ENCODE results near the gene CDC40. TPM values are rescaled to one million over a fixed set of nuclear protein-coding genes. Genes with fewer than 3 reads are reported as not detected.

CDC40 gene
- total RNA-seq = 10 to 100 TPM in 3 of 6 donors, 1 to 10 TPM in 3; 7.6 to 13.6 (median 10.1) TPM
- polyA plus RNA-seq = 1 to 10 TPM; 3.8 to 8.7 TPM

- ATAC-seq = peak; percentile 62 to 71 (median 68)
- intact Hi-C loops (cut with DNase I) = loop anchor here in 1 of 3 donors (5.0 kb wide), 1 partner anchor 212 kb away; no protein-coding TSS in a partner anchor
- peaks cover 8 to 33% (median 15%) of the 10 kb centered on the region in 3 donors for H3K4me1 ChIP-seq
- H3K27me3 ChIP-seq = no peaks in the 10 kb centered on the region
- no peak for TF ChIP-seq CTCF (IDR thresholded peaks at IDR 0.05)
- peak within 1 kb of the TSS; percentile 55 to 86 (median 80) for H3K4me3 ChIP-seq
- no peaks in the 10 kb centered on the region for H3K9me3 ChIP-seq
- no peak for FAIRE-seq
- H3K27ac ChIP-seq = peak within 1 kb of the TSS; percentile 64 to 78 (median 72)
- peak; percentile 54 to 80 (median 66) for DNase-seq
- H3K36me3 ChIP-seq = no peaks in the 10 kb centered on the region
- WGBS, 2 donors = 0 to 1% methylated on average over 28 of the region's 28 CpGs
Observed at GRCh38 chr6:110180228-110181008, at the start of gene CDC40. CDC40 (plus strand) TSS chr6:110180427; CDS start chr6:110180445, 18 bp downstream.

DNA sequence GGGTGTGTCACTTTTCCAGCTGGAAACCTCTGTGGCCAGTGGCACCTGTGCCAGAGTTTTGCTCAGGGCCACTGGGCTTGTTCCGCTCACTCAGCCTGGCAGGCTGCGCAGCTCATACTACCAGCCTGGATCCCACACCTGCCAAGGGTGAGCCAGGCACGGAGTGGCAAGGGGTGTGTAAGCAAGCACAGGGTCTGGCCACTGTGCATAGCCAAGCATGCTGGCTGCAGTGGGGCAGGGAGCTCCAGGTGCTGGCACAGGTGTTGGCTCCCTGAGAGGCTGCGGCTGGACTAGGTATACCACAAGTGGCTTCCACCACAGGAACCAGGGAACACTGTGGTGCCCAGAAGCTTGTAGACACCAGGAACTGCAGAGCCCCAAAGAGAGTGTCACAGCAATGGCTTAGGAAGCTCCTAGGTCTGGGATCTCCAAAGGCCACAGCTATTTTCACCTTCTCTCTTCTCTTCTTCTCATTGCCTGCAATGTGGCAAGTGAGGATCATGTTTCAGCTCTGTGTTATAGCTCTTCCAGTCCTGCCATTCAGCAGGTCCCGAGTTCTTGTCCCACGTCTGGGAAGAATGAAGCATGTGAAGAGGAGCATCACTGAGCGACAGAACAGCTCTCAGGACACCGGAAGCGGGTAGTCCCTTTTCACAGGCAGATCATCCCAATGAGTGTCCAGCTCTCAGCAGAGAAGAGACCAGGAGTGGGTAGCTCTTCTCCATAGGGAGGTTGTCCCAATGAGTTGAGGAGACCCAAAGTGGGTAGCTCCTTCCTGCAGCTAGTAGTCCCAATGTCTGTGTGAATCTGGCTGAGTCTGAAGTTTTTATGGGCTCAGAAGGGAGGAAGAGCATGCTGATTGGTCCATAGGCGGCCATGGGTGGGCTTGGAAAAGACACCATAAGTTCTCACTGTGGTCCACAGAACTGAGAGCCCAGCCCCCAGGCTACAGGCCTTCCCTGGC, 42.0 kb upstream of the CDC40 start:
- ATAC-seq = no peak
- Histone ChIP-seq H3K4me1 (no peaks in the 10 kb centered on the region), H3K27me3 (no peaks in the 10 kb centered on the region), H3K9me3 (no peaks in the 10 kb centered on the region), H3K4me3 (no peak overlapping the region), H3K36me3 (no peaks in the 10 kb centered on the region), H3K27ac (no peak overlapping the region)
- 94 to 96% methylated on average over 10 of the region's 10 CpGs for WGBS, 2 donors
- no peak for FAIRE-seq
- peak in 1 of 6 donors; percentile 35 for DNase-seq
- intact Hi-C loops (cut with DNase I) = no loop called here
- TF ChIP-seq CTCF (IDR thresholded peaks at IDR 0.05) = no peak

- H3K4me3 ChIP-seq = no peak overlapping the region
- H3K9me3 ChIP-seq = no peaks in the 10 kb centered on the region
- no peaks in the 10 kb centered on the region for H3K36me3 ChIP-seq
- FAIRE-seq (no peak), ATAC-seq (no peak), DNase-seq (peak in 1 of 6 donors; percentile 35)
- H3K4me1 ChIP-seq = no peaks in the 10 kb centered on the region
- WGBS, 2 donors = 91 to 92% methylated on average over 9 of the region's 9 CpGs
- no peaks in the 10 kb centered on the region for H3K27me3 ChIP-seq
- no peak overlapping the region for H3K27ac ChIP-seq
- no peak for TF ChIP-seq CTCF (IDR thresholded peaks at IDR 0.05)
- intact Hi-C loops (cut with DNase I) = no loop called here
Observed at GRCh38 chr6:110139052-110139451, 41.2 kb upstream of the CDC40 start.

- Histone ChIP-seq H3K9me3 (no peaks in the 10 kb centered on the region), H3K27me3 (no peaks in the 10 kb centered on the region), H3K4me1 (no peaks in the 10 kb centered on the region), H3K27ac (no peak overlapping the region), H3K36me3 (no peaks in the 10 kb centered on the region), H3K4me3 (no peak overlapping the region)
- WGBS, 2 donors = 74 to 79% methylated on average over 2 of the region's 2 CpGs
- FAIRE-seq (no peak), ATAC-seq (no peak), DNase-seq (no peak)
- TF ChIP-seq CTCF (IDR thresholded peaks at IDR 0.05) = no peak
- intact Hi-C loops (cut with DNase I) = no loop called here
Observed at GRCh38 chr6:110140650-110141049, 39.6 kb upstream of the CDC40 start.

All from pancreas (tissue), 10 donors.